Astrocyte (in vitro differentiated cells and primary cell): ENCODE measurements around the gene REEP1. TPM values are rescaled to one million over a fixed set of nuclear protein-coding genes. Genes with fewer than 3 reads are reported as not detected.
"Not testable (repeated sequence)": the region's sequence is repeated elsewhere in the genome, so short reads cannot be mapped to it uniquely, and the experiment has no call there.

Source experiments
- DNase-seq: peaks from one replicate; pipeline ENCODE4 v3.0.0-alpha.2; 2010; ENCODE audit warnings: low read depth
- FAIRE-seq: peaks from 2 replicates; lab custom pipeline; 2011; peaks lifted over from hg19 to GRCh38; lab: Jason Lieb, UNC
- H2AFZ ChIP-seq: 2 replicates; pipeline ENCODE4 v1.6.0; 2012; ENCODE audit warnings: low read depth, low read length, inconsistent platforms
- H3K27ac ChIP-seq: 2 replicates; pipeline ENCODE4 v1.5.1; 2011; ENCODE audit warnings: low read depth, low read length, inconsistent platforms
- H3K27me3 ChIP-seq: 2 replicates; pipeline ENCODE4 v1.6.0; 2011; ENCODE audit warnings: low read length, inconsistent platforms; ENCODE audit not compliant: insufficient read depth
- H3K36me3 ChIP-seq: 2 replicates; pipeline ENCODE4 v1.5.1; 2011; ENCODE audit warnings: low read length, inconsistent platforms; ENCODE audit not compliant: insufficient read depth
- H3K4me1 ChIP-seq: 2 replicates; pipeline ENCODE4 v1.5.1; 2011; ENCODE audit warnings: low read length, inconsistent platforms; ENCODE audit not compliant: insufficient read depth
- H3K4me2 ChIP-seq: 2 replicates; pipeline ENCODE4 v1.6.0; 2012; ENCODE audit warnings: low read length, inconsistent platforms
- H3K4me3 ChIP-seq: 2 replicates; pipeline ENCODE4 v1.5.1; 2011; ENCODE audit warnings: low read depth, mild to moderate bottlenecking, low read length, inconsistent platforms; ENCODE audit not compliant: insufficient read depth
- H3K79me2 ChIP-seq: 2 replicates; pipeline ENCODE4 v1.6.0; 2012; ENCODE audit warnings: mild to moderate bottlenecking, low read length, inconsistent platforms; ENCODE audit not compliant: insufficient read depth
- H3K9ac ChIP-seq: 2 replicates; pipeline ENCODE4 v1.6.0; 2012; ENCODE audit warnings: mild to moderate bottlenecking, low read length, inconsistent platforms
- H3K9me3 ChIP-seq: 2 replicates; pipeline ENCODE4 v1.5.1; 2012; ENCODE audit warnings: low read depth, mild to moderate bottlenecking, low read length, inconsistent platforms; ENCODE audit not compliant: insufficient read depth
- H4K20me1 ChIP-seq: 2 replicates; pipeline ENCODE4 v1.6.0; 2012; ENCODE audit warnings: low read length, inconsistent platforms; ENCODE audit not compliant: insufficient read depth
- H3K27ac Mint-ChIP-seq: one replicate; pipeline ENCODE4 v1.8.0; 2021; ENCODE audit warnings: mild to moderate bottlenecking, mixed read lengths; ENCODE audit not compliant: unreplicated experiment
- H3K27me3 Mint-ChIP-seq: one replicate; pipeline ENCODE4 v1.8.0; 2021; ENCODE audit warnings: low read depth, mixed read lengths; ENCODE audit not compliant: unreplicated experiment
- H3K36me3 Mint-ChIP-seq: one replicate; pipeline ENCODE4 v1.8.0; 2021; ENCODE audit warnings: low read depth, mixed read lengths; ENCODE audit not compliant: unreplicated experiment
- H3K4me1 Mint-ChIP-seq: one replicate; pipeline ENCODE4 v1.8.0; 2021; ENCODE audit warnings: low read depth, mixed read lengths; ENCODE audit not compliant: unreplicated experiment
- H3K4me3 Mint-ChIP-seq: one replicate; pipeline ENCODE4 v1.8.0; 2021; ENCODE audit warnings: mild to moderate bottlenecking, moderate library complexity, mixed read lengths; ENCODE audit not compliant: unreplicated experiment
- H3K9me3 Mint-ChIP-seq: one replicate; pipeline ENCODE4 v1.8.0; 2021; ENCODE audit warnings: mild to moderate bottlenecking, mixed read lengths; ENCODE audit not compliant: unreplicated experiment
- CTCF ChIP-seq: IDR thresholded peaks from 2 replicates; pipeline ENCODE4 v1.5.1; 2011; ENCODE audit warnings: low read depth, mild to moderate bottlenecking, inconsistent platforms, low read length, moderate library complexity; ENCODE audit not compliant: insufficient read depth
- EZH2 ChIP-seq: IDR thresholded peaks from 2 replicates; pipeline ENCODE4 v1.6.1; 2012; ENCODE audit warnings: mild to moderate bottlenecking, low read length, inconsistent platforms; ENCODE audit not compliant: insufficient read depth
- total RNA-seq: library from RNA; stranded (reverse); gene quantifications from 2 replicates; pipeline ENCODE4 v1.2.1, GENCODE V29; 2021

The REEP1 gene
- total RNA-seq, 1 donor from 2014 or later, result 0.61 TPM

GRCh38 chr2:86229221-86229620 is 108.2 kb downstream of the REEP1 start:
- Histone ChIP-seq H3K4me3 (no peak overlapping the region), H3K36me3 (no peaks in the 10 kb centered on the region), H3K27ac (no peak overlapping the region), H3K9me3 (no peaks in the 10 kb centered on the region), H2AFZ (no peak overlapping the region), H3K4me1 (peaks cover 2% of the 10 kb centered on the region), H3K9ac (no peak overlapping the region), H3K79me2 (no peaks in the 10 kb centered on the region), H3K27me3 (no peaks in the 10 kb centered on the region), H4K20me1 (no peaks in the 10 kb centered on the region), H3K4me2 (no peak overlapping the region)
- peaks cover 6% of the 10 kb centered on the region for H3K4me1 Mint-ChIP-seq
- no peak overlapping the region for H3K4me3 Mint-ChIP-seq
- peaks cover 4% of the 10 kb centered on the region for H3K27me3 Mint-ChIP-seq
- DNase-seq, result no peak
- TF ChIP-seq EZH2, result no peak
- TF ChIP-seq CTCF, result no peak
- H3K36me3 Mint-ChIP-seq, result no peaks in the 10 kb centered on the region
- no peak for FAIRE-seq
- H3K9me3 Mint-ChIP-seq, result no peaks in the 10 kb centered on the region
- H3K27ac Mint-ChIP-seq, result no peak overlapping the region

- H4K20me1 ChIP-seq, H3K4me3 ChIP-seq, H3K27ac Mint-ChIP-seq, H3K27me3 Mint-ChIP-seq, H3K9me3 Mint-ChIP-seq, H3K27me3 ChIP-seq, DNase-seq, H3K9ac ChIP-seq, FAIRE-seq, H3K9me3 ChIP-seq, H3K4me3 Mint-ChIP-seq, H3K79me2 ChIP-seq, H2AFZ ChIP-seq, H3K4me1 ChIP-seq, H3K4me2 ChIP-seq, H3K27ac ChIP-seq, H3K36me3 Mint-ChIP-seq, H3K36me3 ChIP-seq: not testable (repeated sequence)
- peaks cover 12% of the 10 kb centered on the region for H3K4me1 Mint-ChIP-seq
These were observed 108.9 kb downstream of the REEP1 start for GRCh38 chr2:86228574-86228973.

- Histone ChIP-seq H3K4me2 (no peak overlapping the region), H3K4me3 (no peak overlapping the region), H3K4me1 (peaks cover 16% of the 10 kb centered on the region), H3K36me3 (no peaks in the 10 kb centered on the region), H3K9me3 (no peaks in the 10 kb centered on the region), H3K27ac (no peak overlapping the region), H3K9ac (no peak overlapping the region), H3K27me3 (no peaks in the 10 kb centered on the region), H2AFZ (no peak overlapping the region), H4K20me1 (no peaks in the 10 kb centered on the region), H3K79me2 (no peaks in the 10 kb centered on the region)
- no peak overlapping the region for H3K27ac Mint-ChIP-seq
- no peaks in the 10 kb centered on the region for H3K36me3 Mint-ChIP-seq
- H3K4me3 Mint-ChIP-seq, result no peak overlapping the region
- no peaks in the 10 kb centered on the region for H3K9me3 Mint-ChIP-seq
- DNase-seq (no peak), FAIRE-seq (no peak)
- peaks cover 4% of the 10 kb centered on the region for H3K27me3 Mint-ChIP-seq
- H3K4me1 Mint-ChIP-seq, result peaks cover 19% of the 10 kb centered on the region
- no peak for TF ChIP-seq CTCF
- no peak for TF ChIP-seq EZH2
These were observed 109.7 kb downstream of the REEP1 start for GRCh38 chr2:86227685-86228084.
